Measurements from ENCODE around the gene GSTM2.
A peak's percentile ranks its signal among the peaks of the same experiment; 100 is the strongest.

GSTM2 gene

DNA sequence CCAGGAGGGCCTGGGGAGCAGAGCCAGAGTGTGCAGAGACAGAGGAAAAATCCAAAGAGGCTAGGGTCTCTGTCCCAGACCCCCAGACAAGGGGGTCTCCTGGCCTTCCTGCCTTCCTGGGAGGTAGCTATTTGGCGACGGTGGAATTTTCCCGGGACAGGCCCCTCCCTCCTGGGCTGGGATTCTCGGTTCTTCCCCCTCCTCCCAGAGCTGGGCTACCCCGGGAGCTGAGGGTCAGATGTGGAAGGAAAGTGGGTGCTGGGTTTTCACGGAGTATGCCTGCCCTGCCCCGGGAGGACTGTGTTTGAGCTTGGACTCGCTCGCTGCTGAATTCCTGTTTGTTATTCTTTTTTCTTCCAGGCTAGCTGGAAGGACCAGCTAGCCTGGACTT, 47.5 kb upstream of the GSTM2 start:
- peak overlapping the region; percentile 33 for H2AFZ ChIP-seq (ENCODE audit: low read depth, low read length)
- H2BK15ac ChIP-seq (ENCODE audit: low read depth, poor library complexity, severe bottlenecking) = no peak overlapping the region
- H2BK5ac ChIP-seq (ENCODE audit: low read depth, low read length, poor library complexity, severe bottlenecking) = peak overlapping the region; percentile 69
- peak overlapping the region; percentile 91 for H3K27ac ChIP-seq (ENCODE audit: low read length, poor library complexity, severe bottlenecking)
- peak; percentile 85 for DNase-seq
- H3K9ac ChIP-seq (ENCODE audit: low read length) = peak overlapping the region; percentile 100
- peak overlapping the region; percentile 74 for H2BK120ac ChIP-seq (ENCODE audit: low read depth, low read length)
- peak overlapping the region; percentile 59 for H4K8ac ChIP-seq (ENCODE audit: low read length)
- peaks cover 5% of the 10 kb centered on the region for H3K79me1 ChIP-seq (replicated peaks; ENCODE audit: low read length, poor library complexity, severe bottlenecking)
- H3K4ac ChIP-seq (ENCODE audit: low read depth in 1 of 2, low read length in 2 of 2) = peak overlapping the region; percentile 86 to 99
- H3K9me3 ChIP-seq (ENCODE audit: control insufficient read depth, low read length) = no peaks in the 10 kb centered on the region
- peak overlapping the region; percentile 71 to 98 for H3K4me3 ChIP-seq (ENCODE audit: insufficient read depth in 1 of 2, low read depth in 1 of 2, low read length in 2 of 2)
- under 1% methylated on average over 8 of the region's 9 CpGs for WGBS
- H3K4me1 ChIP-seq (ENCODE audit: control insufficient read depth, insufficient read depth, low read depth, low read length) = peaks cover 51% of the 10 kb centered on the region
- H4K91ac ChIP-seq (ENCODE audit: low read length) = peak overlapping the region; percentile 72
- H3K36me3 ChIP-seq (ENCODE audit: control insufficient read depth in 1 of 2, insufficient read depth in 2 of 2, low read depth in 1 of 2, low read length in 2 of 2) = peaks cover 0 to 22% of the 10 kb centered on the region in 2 experiments
- peak overlapping the region; percentile 54 to 96 for H3K18ac ChIP-seq (ENCODE audit: low read depth in 1 of 2, low read length in 2 of 2)
- peak overlapping the region in 1 of 2 experiments; percentile 54 for H3K23ac ChIP-seq (ENCODE audit: low read length in 2 of 2)
- H3K4me2 ChIP-seq (ENCODE audit: low read length, poor library complexity, severe bottlenecking) = peak overlapping the region; percentile 57
- peak overlapping the region in 1 of 2 experiments; percentile 81 for H2BK12ac ChIP-seq (ENCODE audit: low read length in 2 of 2)
- H3K27me3 ChIP-seq (ENCODE audit: control insufficient read depth in 1 of 2, insufficient read depth in 1 of 2, low read length in 2 of 2) = no peaks in the 10 kb centered on the region
- peak overlapping the region in 1 of 2 experiments; percentile 98 for H3K14ac ChIP-seq (ENCODE audit: low read length in 2 of 2)
- peak overlapping the region; percentile 45 for H2AK5ac ChIP-seq (ENCODE audit: low read length, severe bottlenecking)

DNA sequence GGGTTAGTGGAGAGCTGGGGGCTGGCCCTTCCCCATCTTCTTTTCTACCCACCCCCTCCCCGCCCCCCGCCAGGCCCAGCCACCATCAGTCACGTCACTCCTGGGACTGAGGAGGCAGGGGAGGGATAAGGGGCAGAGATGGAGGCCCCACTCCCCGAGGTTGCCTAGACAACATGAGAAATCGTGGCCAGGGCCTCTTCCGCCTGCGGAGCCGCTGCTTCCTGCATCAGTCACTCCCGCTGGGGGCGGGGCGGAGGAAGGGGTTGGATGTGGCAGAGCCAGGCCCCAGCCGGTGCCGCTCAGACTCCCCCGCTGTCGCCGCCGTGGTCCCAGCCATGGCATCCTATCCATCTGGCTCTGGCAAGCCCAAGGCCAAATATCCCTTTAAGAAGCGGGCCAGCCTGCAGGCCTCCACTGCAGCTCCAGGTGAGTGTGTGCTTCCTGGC, 47.0 kb upstream of the GSTM2 start:
- peak overlapping the region; percentile 20 to 99 for H3K4ac ChIP-seq (ENCODE audit: low read depth in 1 of 2, low read length in 2 of 2)
- peak overlapping the region in 1 of 2 experiments; percentile 87 for H2BK12ac ChIP-seq (ENCODE audit: low read length in 2 of 2)
- DNase-seq = peak; percentile 98
- peaks cover under 1 to 27% of the 10 kb centered on the region in 2 experiments for H3K36me3 ChIP-seq (ENCODE audit: control insufficient read depth in 1 of 2, insufficient read depth in 2 of 2, low read depth in 1 of 2, low read length in 2 of 2)
- peak overlapping the region in 1 of 2 experiments; percentile 84 for H3K14ac ChIP-seq (ENCODE audit: low read length in 2 of 2)
- peaks cover 5% of the 10 kb centered on the region for H3K79me1 ChIP-seq (replicated peaks; ENCODE audit: low read length, poor library complexity, severe bottlenecking)
- no peaks in the 10 kb centered on the region for H3K27me3 ChIP-seq (ENCODE audit: control insufficient read depth in 1 of 2, insufficient read depth in 1 of 2, low read length in 2 of 2)
- H4K8ac ChIP-seq (ENCODE audit: low read length) = no peak overlapping the region
- no peak overlapping the region for H2AFZ ChIP-seq (ENCODE audit: low read depth, low read length)
- H3K4me1 ChIP-seq (ENCODE audit: control insufficient read depth, insufficient read depth, low read depth, low read length) = peaks cover 54% of the 10 kb centered on the region
- peak overlapping the region in 1 of 2 experiments; percentile 91 for H3K23ac ChIP-seq (ENCODE audit: low read length in 2 of 2)
- peak overlapping the region; percentile 100 for H3K9ac ChIP-seq (ENCODE audit: low read length)
- peak overlapping the region; percentile 76 for H2BK120ac ChIP-seq (ENCODE audit: low read depth, low read length)
- 0% methylated on average over 15 of the region's 18 CpGs for WGBS
- H3K4me3 ChIP-seq (ENCODE audit: insufficient read depth in 1 of 2, low read depth in 1 of 2, low read length in 2 of 2) = peak overlapping the region; percentile 71 to 98
- peak overlapping the region; percentile 69 for H2BK5ac ChIP-seq (ENCODE audit: low read depth, low read length, poor library complexity, severe bottlenecking)
- peak overlapping the region; percentile 90 for H4K91ac ChIP-seq (ENCODE audit: low read length)
- H3K18ac ChIP-seq (ENCODE audit: low read depth in 1 of 2, low read length in 2 of 2) = peak overlapping the region; percentile 26 to 52
- H3K27ac ChIP-seq (ENCODE audit: low read length, poor library complexity, severe bottlenecking) = peak overlapping the region; percentile 91
- no peak overlapping the region for H2AK5ac ChIP-seq (ENCODE audit: low read length, severe bottlenecking)
- peak overlapping the region; percentile 84 for H3K4me2 ChIP-seq (ENCODE audit: low read length, poor library complexity, severe bottlenecking)
- H3K9me3 ChIP-seq (ENCODE audit: control insufficient read depth, low read length) = no peaks in the 10 kb centered on the region
- H2BK15ac ChIP-seq (ENCODE audit: low read depth, poor library complexity, severe bottlenecking) = no peak overlapping the region

DNA sequence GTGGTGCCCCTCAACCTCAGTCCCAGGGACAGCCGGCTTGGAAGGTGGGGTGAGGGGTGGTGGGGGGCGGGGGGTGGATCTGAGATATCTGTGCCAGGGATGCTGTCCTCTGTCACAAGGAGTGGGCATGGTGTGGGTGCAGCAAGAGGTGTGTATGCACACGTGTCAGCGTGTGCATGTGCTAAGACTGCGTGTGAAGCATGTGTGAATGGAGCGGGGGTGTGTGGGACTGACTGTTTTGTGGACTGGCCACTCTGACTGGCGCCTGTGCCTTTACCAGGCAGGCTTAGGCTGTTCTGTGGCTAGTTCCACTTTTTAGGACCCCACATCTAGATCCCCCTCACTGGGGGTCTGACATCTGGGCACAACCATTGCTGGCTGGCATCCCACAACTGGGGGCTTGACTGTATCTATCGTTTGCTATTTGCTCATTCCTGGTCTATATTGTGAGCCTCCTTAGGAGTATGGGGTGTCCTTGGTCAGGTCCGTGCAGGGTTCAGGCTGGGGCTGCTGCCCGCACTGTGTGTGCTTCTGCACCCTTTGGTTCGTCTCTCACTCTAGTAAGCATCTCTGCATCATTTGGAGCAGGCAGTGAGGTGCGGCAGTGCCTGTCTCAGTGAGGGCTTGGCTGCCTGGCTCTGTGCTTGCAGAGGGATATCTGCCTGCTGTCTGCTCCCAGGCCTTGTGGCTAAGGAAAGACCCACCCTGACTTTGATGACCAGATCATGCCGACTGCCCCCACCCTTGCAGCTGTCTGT, 46.3 kb upstream of the GSTM2 start:
- Histone ChIP-seq H3K9ac (ENCODE audit: low read length) (peak overlapping the region; percentile 100), H3K18ac (ENCODE audit: low read depth in 1 of 2, low read length in 2 of 2) (peak overlapping the region in 1 of 2 experiments; percentile 52), H3K23ac (ENCODE audit: low read length in 2 of 2) (no peak overlapping the region), H3K4me2 (ENCODE audit: low read length, poor library complexity, severe bottlenecking) (peak overlapping the region; percentile 84), H2BK15ac (ENCODE audit: low read depth, poor library complexity, severe bottlenecking) (no peak overlapping the region), H3K14ac (ENCODE audit: low read length in 2 of 2) (peak overlapping the region in 1 of 2 experiments; percentile 84), H4K91ac (ENCODE audit: low read length) (peak overlapping the region; percentile 90), H3K4me3 (ENCODE audit: insufficient read depth in 1 of 2, low read depth in 1 of 2, low read length in 2 of 2) (peak overlapping the region; percentile 71 to 94), H3K79me1 (replicated peaks; ENCODE audit: low read length, poor library complexity, severe bottlenecking) (peaks cover 9% of the 10 kb centered on the region), H2BK12ac (ENCODE audit: low read length in 2 of 2) (peak overlapping the region in 1 of 2 experiments; percentile 87), H3K36me3 (ENCODE audit: control insufficient read depth in 1 of 2, insufficient read depth in 2 of 2, low read depth in 1 of 2, low read length in 2 of 2) (peaks cover 7 to 34% of the 10 kb centered on the region in 2 experiments), H3K27me3 (ENCODE audit: control insufficient read depth in 1 of 2, insufficient read depth in 1 of 2, low read length in 2 of 2) (no peaks in the 10 kb centered on the region), H2AK5ac (ENCODE audit: low read length, severe bottlenecking) (no peak overlapping the region), H2BK120ac (ENCODE audit: low read depth, low read length) (peak overlapping the region; percentile 76), H3K27ac (ENCODE audit: low read length, poor library complexity, severe bottlenecking) (peak overlapping the region; percentile 38), H2BK5ac (ENCODE audit: low read depth, low read length, poor library complexity, severe bottlenecking) (no peak overlapping the region), H3K9me3 (ENCODE audit: control insufficient read depth, low read length) (no peaks in the 10 kb centered on the region), H2AFZ (ENCODE audit: low read depth, low read length) (no peak overlapping the region), H3K4ac (ENCODE audit: low read depth in 1 of 2, low read length in 2 of 2) (peak overlapping the region; percentile 30 to 60), H4K8ac (ENCODE audit: low read length) (no peak overlapping the region), H3K4me1 (ENCODE audit: control insufficient read depth, insufficient read depth, low read depth, low read length) (peaks cover 57% of the 10 kb centered on the region)
- WGBS = 80% methylated on average over 11 of the region's 13 CpGs
- no peak for DNase-seq

Data from mesenchymal stem cell (in vitro differentiated cells and primary cell).